Esophagus squamous epithelium (tissue), 5 donors: ENCODE results near the gene VAV2. TPM values are rescaled to one million over a fixed set of nuclear protein-coding genes. Genes with fewer than 3 reads are reported as not detected.

ENCODE experiments used
- DNase-seq: peaks from one replicate; lab custom pipeline; 2025; lab: John Stamatoyannopoulos, UW
- H3K27ac ChIP-seq, 4 donors: fragments of 200-600 bp; sonication (generic); one replicate each; pipeline ENCODE4 v1.5.1; 2016 to 2019; ENCODE audit warnings: mild to moderate bottlenecking in 1 of 4
- H3K27me3 ChIP-seq, 4 donors: fragments of 200-600 bp; sonication (generic); 1 replicate in 3 of 4; 2 replicates in 1 of 4; pipeline versions ENCODE4 v1.5.1 to v1.6.0; 2017 to 2021; ENCODE audit warnings: antibody characterized with exemption in 1 of 4
- H3K36me3 ChIP-seq, 3 donors: fragments of 200-600 bp; sonication (generic); one replicate each; pipeline ENCODE4 v1.5.1; 2016 to 2019
- H3K4me1 ChIP-seq, 3 donors: fragments of 200-600 bp; sonication (generic); one replicate each; pipeline ENCODE4 v1.5.1; 2017 to 2019
- H3K4me3 ChIP-seq, 4 donors: fragments of 200-600 bp; sonication (generic); 1 replicate in 3 of 4; 2 replicates in 1 of 4; pipeline ENCODE4 v1.5.1; 2016 to 2019; ENCODE audit warnings: mild to moderate bottlenecking in 2 of 4, moderate library complexity in 1 of 4
- H3K9me3 ChIP-seq, 3 donors: fragments of 200-600 bp; sonication (generic); one replicate each; pipeline ENCODE4 v1.5.1; 2016 to 2019
- POLR2A ChIP-seq, 4 donors: fragments of 450-650 bp; IDR thresholded peaks; one replicate each; pipeline ENCODE4 v1.6.1; 2017; ENCODE audit warnings: antibody characterized with exemption in 4 of 4, mild to moderate bottlenecking in 4 of 4, moderate library complexity in 3 of 4
- WGBS, 2 donors: methylation state at CpG; one replicate each; pipeline ENCODE4 v1.1.5; 2018; 5-methylcytosine and 5-hydroxymethylcytosine counted together
- intact Hi-C: fragments of 100-400 bp; cut with DNase I; formaldehyde crosslinking; loops from one replicate; pipeline ENCODE4 v1.15.0; 2022
- total RNA-seq, 4 donors: library from RNA; depleted of rRNA; stranded (reverse); fragments of >200 nt; gene quantifications; one replicate each; pipeline ENCODE4 v1.1.0, GENCODE V29; 2016
- TF ChIP-seq, protein P1 (sequence below), 6 experiments: fragments of 450-650 bp in 4 of 6; fragments of 200-600 bp in 2 of 6; sonication (generic) in 2 of 6; IDR thresholded peaks; one replicate each; pipeline ENCODE4 v1.5.1; 2016 to 2019; ENCODE audit warnings: antibody characterized with exemption in 6 of 6, mild to moderate bottlenecking in 4 of 6, moderate library complexity in 4 of 6
- donor health status: DM: yes; HTN: yes; CAD: no.

Gene VAV2
- total RNA-seq, 4 donors from 2014 or later: 3.8 to 7.6 (median 5.7) TPM

DNA sequence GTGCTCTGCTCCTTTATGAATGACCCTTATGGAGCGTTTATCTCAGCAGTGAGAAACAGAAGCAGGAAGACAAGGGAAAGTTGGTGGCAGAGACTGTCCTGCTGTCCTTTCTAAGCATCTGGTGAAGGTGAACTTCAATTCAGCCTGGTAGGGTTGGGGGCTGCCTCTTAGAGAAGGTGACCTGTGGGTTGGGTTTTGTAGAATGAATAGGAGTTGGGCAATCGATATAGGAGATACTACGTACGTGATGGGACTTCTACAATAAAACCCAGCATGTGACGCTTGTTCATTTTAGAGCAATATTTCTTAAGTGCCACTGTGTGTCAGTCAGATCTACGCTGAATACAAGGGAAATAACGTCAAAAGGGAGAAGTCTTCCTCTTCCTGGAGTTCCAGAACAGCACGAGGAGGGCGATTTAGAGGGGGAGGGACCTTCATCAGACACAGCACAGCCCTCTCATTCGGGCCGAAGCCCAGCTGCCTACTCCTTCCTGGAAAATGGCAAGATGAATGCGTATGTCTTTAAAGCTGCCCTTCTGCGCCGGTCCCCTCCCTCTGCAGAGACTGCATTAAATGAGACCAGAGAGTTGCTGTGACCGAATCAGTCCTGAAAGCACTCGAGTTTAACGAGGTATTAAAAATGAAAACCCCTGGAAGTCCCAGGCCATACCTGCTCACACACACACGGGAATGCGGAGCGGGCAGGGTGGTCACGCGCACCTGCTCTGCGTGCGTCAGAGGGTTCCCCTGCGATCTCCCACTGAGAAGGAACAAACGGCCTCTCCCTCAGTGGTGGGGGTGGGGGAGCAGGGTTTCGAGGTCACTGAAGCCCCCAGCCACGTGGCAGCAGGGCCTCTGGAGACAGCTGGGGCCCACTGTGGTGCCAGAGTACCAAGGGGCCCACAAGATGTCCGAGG lies 168.7 kb downstream of the VAV2 start:
- Histone ChIP-seq H3K9me3 (no peaks in the 10 kb centered on the region), H3K4me3 (no peak overlapping the region), H3K27ac (no peak overlapping the region), H3K4me1 (no peaks in the 10 kb centered on the region), H3K36me3 (no peaks in the 10 kb centered on the region), H3K27me3 (no peaks in the 10 kb centered on the region)
- intact Hi-C loops: no loop called here
- 85 to 87% methylated on average over 11 to 25 of the region's 29 CpGs for WGBS, 2 donors
- TF ChIP-seq, protein P1, sequence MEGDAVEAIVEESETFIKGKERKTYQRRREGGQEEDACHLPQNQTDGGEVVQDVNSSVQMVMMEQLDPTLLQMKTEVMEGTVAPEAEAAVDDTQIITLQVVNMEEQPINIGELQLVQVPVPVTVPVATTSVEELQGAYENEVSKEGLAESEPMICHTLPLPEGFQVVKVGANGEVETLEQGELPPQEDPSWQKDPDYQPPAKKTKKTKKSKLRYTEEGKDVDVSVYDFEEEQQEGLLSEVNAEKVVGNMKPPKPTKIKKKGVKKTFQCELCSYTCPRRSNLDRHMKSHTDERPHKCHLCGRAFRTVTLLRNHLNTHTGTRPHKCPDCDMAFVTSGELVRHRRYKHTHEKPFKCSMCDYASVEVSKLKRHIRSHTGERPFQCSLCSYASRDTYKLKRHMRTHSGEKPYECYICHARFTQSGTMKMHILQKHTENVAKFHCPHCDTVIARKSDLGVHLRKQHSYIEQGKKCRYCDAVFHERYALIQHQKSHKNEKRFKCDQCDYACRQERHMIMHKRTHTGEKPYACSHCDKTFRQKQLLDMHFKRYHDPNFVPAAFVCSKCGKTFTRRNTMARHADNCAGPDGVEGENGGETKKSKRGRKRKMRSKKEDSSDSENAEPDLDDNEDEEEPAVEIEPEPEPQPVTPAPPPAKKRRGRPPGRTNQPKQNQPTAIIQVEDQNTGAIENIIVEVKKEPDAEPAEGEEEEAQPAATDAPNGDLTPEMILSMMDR (IDR thresholded peaks at IDR 0.05): no peak
- no peak for TF ChIP-seq POLR2A (IDR thresholded peaks at IDR 0.05)
- DNase-seq: no peak

DNA sequence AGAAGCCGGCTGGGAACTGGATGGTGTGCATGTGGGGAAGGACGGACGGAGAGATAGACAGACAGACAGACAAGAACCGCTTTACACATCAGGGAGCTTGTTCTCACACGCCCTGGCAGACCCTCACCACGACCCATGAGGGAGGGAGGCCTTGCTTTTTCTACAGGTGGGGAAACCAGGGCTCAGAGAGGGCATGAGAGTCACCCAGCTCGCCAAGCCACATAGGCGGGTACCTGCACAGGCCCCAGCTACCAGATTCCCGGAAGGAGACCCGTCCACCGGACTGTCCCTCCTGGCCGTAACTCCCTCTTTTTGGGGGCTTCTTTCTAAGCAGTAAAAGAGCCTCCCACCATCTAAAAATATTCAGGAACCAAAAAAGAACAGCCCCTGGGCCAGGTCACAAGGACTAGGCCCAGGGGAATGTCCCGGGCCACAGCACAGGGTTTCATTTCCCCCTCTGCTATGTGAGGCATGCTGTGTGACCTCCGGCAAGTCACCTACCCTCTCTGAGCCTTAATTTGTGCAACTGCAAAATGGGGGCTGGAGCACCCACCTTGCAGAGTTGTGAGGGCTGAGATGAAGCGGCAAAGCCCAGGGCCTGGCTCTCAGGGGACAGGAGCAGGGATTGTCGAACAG lies 169.6 kb downstream of the VAV2 start:
- Histone ChIP-seq H3K27me3 (no peaks in the 10 kb centered on the region), H3K4me1 (no peaks in the 10 kb centered on the region), H3K27ac (no peak overlapping the region), H3K9me3 (no peaks in the 10 kb centered on the region), H3K4me3 (no peak overlapping the region), H3K36me3 (no peaks in the 10 kb centered on the region)
- intact Hi-C loops: no loop called here
- TF ChIP-seq POLR2A (IDR thresholded peaks at IDR 0.05): no peak
- WGBS, 2 donors: 89 to 97% methylated on average over 12 of the region's 16 CpGs
- DNase-seq: no peak

DNA sequence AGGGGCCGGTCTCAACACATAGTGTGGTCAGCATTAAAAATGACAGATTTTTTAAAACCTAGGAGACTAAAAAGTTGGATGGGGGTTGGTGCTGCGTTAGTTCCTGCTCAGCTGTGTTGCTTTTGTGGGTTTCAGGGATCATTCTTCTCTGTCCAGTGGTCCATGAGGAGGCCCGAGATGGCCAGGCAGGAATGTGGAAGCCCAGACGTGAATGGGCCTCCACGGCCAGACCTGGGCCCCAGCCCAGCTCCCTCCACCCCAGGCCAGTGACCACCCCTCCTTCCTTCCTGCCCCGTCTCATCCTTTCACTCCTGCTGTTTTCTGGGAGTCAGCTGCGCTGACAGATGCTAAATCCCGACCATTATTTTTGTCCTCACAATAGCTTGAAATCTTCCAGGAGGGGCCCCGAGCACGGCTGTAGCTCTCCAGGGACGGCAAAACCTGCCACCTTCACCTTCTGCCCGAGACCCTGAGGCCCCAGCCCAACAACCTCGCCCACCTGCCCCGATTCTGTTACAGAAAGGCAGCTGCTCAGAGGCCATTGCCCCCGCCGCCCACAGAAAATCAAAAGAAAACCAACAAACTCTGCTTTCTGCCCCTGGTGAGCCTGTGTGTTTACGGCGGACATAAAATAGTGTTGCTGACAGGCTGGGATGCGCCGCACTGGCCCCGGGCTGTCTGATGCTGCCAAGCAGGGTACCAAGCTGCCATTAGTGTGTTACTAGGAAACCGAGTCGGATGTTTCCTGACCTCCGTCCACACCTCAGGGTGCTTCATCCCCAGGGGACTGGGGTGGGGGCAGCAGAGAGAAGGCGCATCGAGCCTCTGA lies 170.3 kb downstream of the VAV2 start:
- Histone ChIP-seq H3K9me3 (no peaks in the 10 kb centered on the region), H3K36me3 (no peaks in the 10 kb centered on the region), H3K4me3 (no peak overlapping the region), H3K27ac (no peak overlapping the region), H3K4me1 (no peaks in the 10 kb centered on the region), H3K27me3 (no peaks in the 10 kb centered on the region)
- intact Hi-C loops: no loop called here
- WGBS, 2 donors: 81 to 82% methylated on average over 13 to 24 of the region's 26 CpGs
- TF ChIP-seq, protein P1 (IDR thresholded peaks at IDR 0.05): no peak
- TF ChIP-seq POLR2A (IDR thresholded peaks at IDR 0.05): no peak
- DNase-seq: no peak

DNA sequence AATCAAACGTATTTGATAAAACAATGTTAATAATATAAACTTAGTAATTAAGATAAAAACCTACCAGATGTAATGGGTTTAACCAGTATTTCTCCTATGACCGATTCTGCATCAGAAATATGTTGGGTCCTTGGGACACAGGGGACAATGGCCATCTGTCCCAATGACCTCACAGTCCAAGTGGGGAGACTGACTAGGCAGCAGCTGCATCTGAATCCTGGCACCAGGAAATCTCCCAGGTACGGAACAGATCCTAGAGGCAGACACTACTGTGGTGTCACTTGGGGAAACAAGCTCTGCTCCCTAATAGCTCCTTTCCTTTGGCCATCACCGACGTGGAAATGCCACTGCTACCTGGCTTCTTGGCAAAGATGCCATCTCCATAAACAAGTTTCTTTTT lies 172.2 kb downstream of the VAV2 start:
- Histone ChIP-seq H3K36me3 (no peaks in the 10 kb centered on the region), H3K4me3 (no peak overlapping the region), H3K9me3 (no peaks in the 10 kb centered on the region), H3K4me1 (no peaks in the 10 kb centered on the region), H3K27me3 (no peaks in the 10 kb centered on the region), H3K27ac (no peak overlapping the region)
- 83 to 87% methylated on average over 5 of the region's 5 CpGs for WGBS, 2 donors
- no peak for DNase-seq
- no peak for TF ChIP-seq POLR2A (IDR thresholded peaks at IDR 0.05)
- TF ChIP-seq, protein P1 (IDR thresholded peaks at IDR 0.05): no peak
- intact Hi-C loops: no loop called here

DNA sequence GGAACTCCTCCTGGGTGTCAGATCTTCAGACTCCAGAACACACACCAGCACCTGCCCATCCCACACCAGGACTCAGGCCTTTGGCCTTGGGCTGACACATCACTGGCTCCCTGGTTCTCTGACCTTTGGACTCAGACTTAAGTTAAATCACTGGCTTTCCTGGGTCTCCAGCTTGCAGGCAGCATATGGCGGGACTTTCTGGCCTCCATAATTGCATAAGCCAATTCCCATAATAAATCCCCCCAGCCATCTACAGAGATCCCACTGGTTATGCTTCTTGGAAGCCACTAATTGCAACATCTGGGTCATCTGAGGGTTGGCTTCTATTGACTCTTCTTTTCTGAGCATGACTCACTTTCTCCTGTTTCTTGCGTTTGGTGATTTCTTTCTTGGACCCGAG lies 173.7 kb downstream of the VAV2 start:
- DNase-seq: no peak
- H3K4me3 ChIP-seq: no peak overlapping the region
- H3K27ac ChIP-seq: no peak overlapping the region
- no peaks in the 10 kb centered on the region for H3K4me1 ChIP-seq
- no peaks in the 10 kb centered on the region for H3K27me3 ChIP-seq
- 84 to 86% methylated on average over 3 of the region's 3 CpGs for WGBS, 2 donors
- H3K36me3 ChIP-seq: no peaks in the 10 kb centered on the region
- intact Hi-C loops: no loop called here
- TF ChIP-seq, protein P1 (IDR thresholded peaks at IDR 0.05): no peak
- no peak for TF ChIP-seq POLR2A (IDR thresholded peaks at IDR 0.05)
- no peaks in the 10 kb centered on the region for H3K9me3 ChIP-seq
